Right atrium auricular region (tissue), 2 donors: ENCODE results near the gene DNASE1L3. TPM values are rescaled to one million over a fixed set of nuclear protein-coding genes. Genes with fewer than 3 reads are reported as not detected.
A peak's percentile ranks its signal among the peaks of the same experiment; 100 is the strongest.

Source experiments
- DNase-seq: peaks from one replicate; pipeline ENCODE4 v3.0.0-alpha.2; 2019; ENCODE audit warnings: low spot score
- H3K27ac ChIP-seq, 2 donors: fragments of 200-600 bp; sonication (generic); 1 replicate in 1 of 2; 2 replicates in 1 of 2; pipeline ENCODE4 v1.5.1; 2016 to 2019
- H3K27me3 ChIP-seq, 2 donors: fragments of 200-600 bp; sonication (generic); one replicate each; pipeline versions ENCODE4 v1.5.1 to v1.6.0; 2017 to 2019
- H3K36me3 ChIP-seq: fragments of 200-600 bp; sonication (generic); one replicate; pipeline ENCODE4 v1.5.1; 2016
- H3K4me1 ChIP-seq, 2 donors: fragments of 200-600 bp; sonication (generic); one replicate each; pipeline versions ENCODE4 v1.5.1 to v1.6.0; 2017 to 2019
- H3K4me3 ChIP-seq, 2 donors: fragments of 200-600 bp; sonication (generic); 1 replicate in 1 of 2; 2 replicates in 1 of 2; pipeline ENCODE4 v1.5.1; 2017 to 2019; ENCODE audit warnings: mild to moderate bottlenecking in 1 of 2, moderate library complexity in 1 of 2
- H3K9me3 ChIP-seq, 2 donors: fragments of 200-600 bp; sonication (generic); one replicate each; pipeline ENCODE4 v1.5.1; 2019
- CTCF ChIP-seq, 2 donors: fragments of 200-600 bp; sonication (generic); IDR thresholded peaks; one replicate each; pipeline ENCODE4 v1.5.1; 2019; ENCODE audit warnings: antibody characterized with exemption in 2 of 2
- total RNA-seq, 2 donors: library from RNA; depleted of rRNA; stranded (reverse); fragments of >200 nt; gene quantifications; one replicate each; pipeline ENCODE4 v1.1.0, GENCODE V29; 2016

The DNASE1L3 gene
- total RNA-seq, 2 donors from 2014 or later, result 1.5 to 11.5 TPM

GRCh38 chr3:58170376-58170775, 40.4 kb downstream of the DNASE1L3 start:
- Histone ChIP-seq H3K27ac (no peak overlapping the region), H3K36me3 (peaks cover 23% of the 10 kb centered on the region), H3K27me3 (no peaks in the 10 kb centered on the region), H3K9me3 (no peaks in the 10 kb centered on the region), H3K4me3 (no peak overlapping the region), H3K4me1 (peaks cover 0 to 38% of the 10 kb centered on the region in 2 donors)
- DNase-seq, result no peak
- TF ChIP-seq CTCF (IDR thresholded peaks at IDR 0.05), result no peak

GRCh38 chr3:58169371-58169770, 41.4 kb downstream of the DNASE1L3 start:
- H3K36me3 ChIP-seq, result peaks cover 23% of the 10 kb centered on the region
- no peak for TF ChIP-seq CTCF (IDR thresholded peaks at IDR 0.05)
- H3K4me1 ChIP-seq, result peaks cover 0 to 39% of the 10 kb centered on the region in 2 donors
- no peak overlapping the region for H3K4me3 ChIP-seq
- no peak overlapping the region for H3K27ac ChIP-seq
- H3K9me3 ChIP-seq, result no peaks in the 10 kb centered on the region
- no peak for DNase-seq
- H3K27me3 ChIP-seq, result no peaks in the 10 kb centered on the region

DNA sequence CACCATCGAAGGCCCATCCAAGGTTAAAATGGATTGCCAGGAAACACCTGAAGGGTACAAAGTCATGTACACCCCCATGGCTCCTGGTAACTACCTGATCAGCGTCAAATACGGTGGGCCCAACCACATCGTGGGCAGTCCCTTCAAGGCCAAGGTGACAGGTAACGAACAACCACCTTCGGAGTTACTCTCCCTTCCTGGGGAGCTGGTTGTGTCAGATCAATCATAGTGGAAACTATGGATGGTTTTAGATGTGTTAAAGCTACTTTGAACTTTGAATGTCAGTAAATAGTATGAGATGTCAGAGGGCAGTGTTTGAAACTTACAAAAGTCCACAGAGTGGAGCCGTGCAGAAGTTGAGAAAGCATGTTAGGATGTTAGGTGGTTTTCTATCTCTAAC, 42.3 kb downstream of the DNASE1L3 start:
- H3K27me3 ChIP-seq, result no peaks in the 10 kb centered on the region
- H3K27ac ChIP-seq, result no peak overlapping the region
- no peaks in the 10 kb centered on the region for H3K9me3 ChIP-seq
- no peak overlapping the region for H3K4me3 ChIP-seq
- H3K36me3 ChIP-seq, result peaks cover 23% of the 10 kb centered on the region
- TF ChIP-seq CTCF (IDR thresholded peaks at IDR 0.05), result no peak
- peaks cover 0 to 40% of the 10 kb centered on the region in 2 donors for H3K4me1 ChIP-seq
- no peak for DNase-seq

DNA sequence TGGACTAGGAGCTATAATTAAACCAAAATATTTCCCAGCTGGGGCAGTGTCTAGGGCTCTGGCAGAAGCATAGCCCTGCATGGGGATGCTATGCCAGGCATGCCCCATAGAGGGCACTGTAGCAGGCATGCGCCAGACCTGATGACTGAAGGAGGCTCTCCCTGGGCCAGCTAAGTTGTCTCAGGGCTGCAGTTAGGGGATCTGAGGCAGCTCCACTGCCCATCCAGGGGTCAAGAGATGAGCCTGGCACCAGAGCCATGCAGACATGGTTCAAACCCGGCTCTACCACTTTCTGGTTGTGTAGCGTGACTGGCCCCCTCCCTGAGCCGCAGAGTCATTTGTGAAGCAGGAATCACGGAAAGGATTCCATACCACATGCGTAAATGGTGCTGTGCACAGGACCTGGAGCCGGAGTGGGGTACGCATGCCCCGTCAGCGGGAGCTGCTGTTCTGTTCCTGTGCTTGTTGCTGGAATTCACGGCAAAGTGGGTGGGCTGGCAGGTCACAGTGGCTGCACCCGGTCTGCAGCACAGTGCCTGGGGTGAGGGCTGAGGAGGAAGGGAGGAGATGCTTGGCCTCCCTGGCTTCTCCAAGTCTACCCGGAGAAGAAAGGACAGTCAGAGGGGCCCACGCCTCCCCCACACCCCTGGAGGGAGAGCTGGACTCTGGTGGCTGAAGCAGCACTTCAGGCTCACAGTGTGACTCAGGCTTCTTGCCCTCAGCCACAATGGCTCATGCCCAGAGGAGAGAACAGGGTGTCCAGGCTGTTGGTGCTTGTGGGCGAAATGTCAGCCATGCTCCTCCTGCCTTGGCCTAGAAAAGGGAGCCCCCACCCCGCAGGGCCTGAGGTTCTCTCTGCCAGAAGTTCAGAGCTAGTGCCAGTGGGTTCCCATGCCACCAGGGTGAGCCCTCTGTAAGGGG, 43.1 kb downstream of the DNASE1L3 start:
- H3K4me1 ChIP-seq, result peaks cover 0 to 45% of the 10 kb centered on the region in 2 donors

More for the DNA sequence above, 43.1 kb downstream of the DNASE1L3 start:
- peak; percentile 72 to 86 for TF ChIP-seq CTCF (IDR thresholded peaks at IDR 0.05)
- Histone ChIP-seq H3K9me3 (no peaks in the 10 kb centered on the region), H3K36me3 (peaks cover 23% of the 10 kb centered on the region), H3K4me3 (no peak overlapping the region), H3K27me3 (no peaks in the 10 kb centered on the region), H3K27ac (peak overlapping the region in 1 of 2 donors; percentile 10)
- DNase-seq, result no peak
